Cardiac septum (tissue), 1 donor: ENCODE measurements around the gene POPDC2. TPM values are rescaled to one million over a fixed set of nuclear protein-coding genes. Genes with fewer than 3 reads are reported as not detected.

Experiments
- DNase-seq: peaks from one replicate; pipeline ENCODE4 v3.0.0-alpha.2; 2020; ENCODE audit warnings: low spot score
- intact Hi-C: fragments of 100-400 bp; cut with DNase I; formaldehyde crosslinking; loops from one replicate; pipeline ENCODE4 v1.14.0; 2022
- total RNA-seq: library from RNA; stranded (reverse); fragmentation: NEBNext Ultra II Directional; extraction: Animal tissue kit (Norgen Biotek cat#: 25700); gene quantifications from one replicate; pipeline ENCODE4 v1.2.1, GENCODE V29; 2021
- donor health status: DM: no; HTN: no; CAD: no.

POPDC2 gene
- total RNA-seq, 1 donor from 2014 or later, result 702 TPM

- DNase-seq, result no peak
- intact Hi-C loops, result no loop called here
Measured at GRCh38 chr3:119645813-119646212, 14.6 kb downstream of the POPDC2 start.

GRCh38 chr3:119644481-119644880 is 15.9 kb downstream of the POPDC2 start:
- DNase-seq, result no peak
- intact Hi-C loops, result no loop called here

- intact Hi-C loops, result no loop called here
- no peak for DNase-seq
Measured at GRCh38 chr3:119643528-119643927, 16.9 kb downstream of the POPDC2 start.

- intact Hi-C loops, result no loop called here
- DNase-seq, result no peak
Measured at GRCh38 chr3:119642746-119643473, 17.5 kb downstream of the POPDC2 start.

- no peak for DNase-seq
- intact Hi-C loops, result no loop called here
Measured at GRCh38 chr3:119641416-119641815, 19.0 kb downstream of the POPDC2 start.

GRCh38 chr3:119639494-119640350 is 20.7 kb downstream of the POPDC2 start:
- DNase-seq, result no peak
- intact Hi-C loops, result loop anchor here (2.0 to 10.0 kb wide), 2 partner anchors 37 to 65 kb away; partner anchors contain the start of genes ADPRH and COX17

- intact Hi-C loops, result loop anchor here (2.0 to 10.0 kb wide), 3 partner anchors 15 to 63 kb away; partner anchors contain the start of genes ADPRH and COX17
- DNase-seq, result no peak
Measured at GRCh38 chr3:119637679-119638477, 22.5 kb downstream of the POPDC2 start.

- intact Hi-C loops, result loop anchor here (2.0 to 10.0 kb wide), 2 partner anchors 16 to 62 kb away; partner anchors contain the start of gene ADPRH
- DNase-seq, result no peak
Measured at GRCh38 chr3:119636891-119637611, 23.3 kb downstream of the POPDC2 start.

- intact Hi-C loops, result loop anchor here (2.0 to 10.0 kb wide), 2 partner anchors 17 to 61 kb away; partner anchors contain the start of gene ADPRH
- no peak for DNase-seq
Measured at GRCh38 chr3:119636249-119636648, 24.1 kb downstream of the POPDC2 start.

GRCh38 chr3:119635719-119636118 is 24.7 kb downstream of the POPDC2 start:
- intact Hi-C loops, result loop anchor here (2.0 to 10.0 kb wide), 3 partner anchors 17 to 61 kb away; partner anchors contain the start of gene ADPRH
- DNase-seq, result no peak

- DNase-seq, result no peak
- intact Hi-C loops, result loop anchor here (10.0 kb wide), 1 partner anchor 58 kb away; the partner anchor contains the start of gene ADPRH
Measured at GRCh38 chr3:119632829-119633228, 27.6 kb downstream of the POPDC2 start.

GRCh38 chr3:119632216-119632615 is 28.2 kb downstream of the POPDC2 start:
- intact Hi-C loops, result loop anchor here (10.0 kb wide), 1 partner anchor 57 kb away; the partner anchor contains the start of gene ADPRH
- no peak for DNase-seq

GRCh38 chr3:119631516-119631915 is 28.9 kb downstream of the POPDC2 start:
- no peak for DNase-seq
- intact Hi-C loops, result loop anchor here (10.0 kb wide), 1 partner anchor 57 kb away; the partner anchor contains the start of gene ADPRH

- DNase-seq, result no peak
- intact Hi-C loops, result loop anchor here (10.0 kb wide), 1 partner anchor 56 kb away; the partner anchor contains the start of gene ADPRH
Measured at GRCh38 chr3:119630880-119631329, 29.5 kb downstream of the POPDC2 start.

GRCh38 chr3:119630128-119630879 is 30.1 kb downstream of the POPDC2 start:
- no peak for DNase-seq
- intact Hi-C loops, result loop anchor here (10.0 kb wide), 1 partner anchor 56 kb away; the partner anchor contains the start of gene ADPRH

- DNase-seq, result no peak
- intact Hi-C loops, result no loop called here
Measured at GRCh38 chr3:119628816-119629445, 31.5 kb downstream of the POPDC2 start.

GRCh38 chr3:119628390-119628789 is 32.0 kb downstream of the POPDC2 start:
- no peak for DNase-seq
- intact Hi-C loops, result no loop called here
